ENCODE results near the gene L2HGDH.

DNA sequence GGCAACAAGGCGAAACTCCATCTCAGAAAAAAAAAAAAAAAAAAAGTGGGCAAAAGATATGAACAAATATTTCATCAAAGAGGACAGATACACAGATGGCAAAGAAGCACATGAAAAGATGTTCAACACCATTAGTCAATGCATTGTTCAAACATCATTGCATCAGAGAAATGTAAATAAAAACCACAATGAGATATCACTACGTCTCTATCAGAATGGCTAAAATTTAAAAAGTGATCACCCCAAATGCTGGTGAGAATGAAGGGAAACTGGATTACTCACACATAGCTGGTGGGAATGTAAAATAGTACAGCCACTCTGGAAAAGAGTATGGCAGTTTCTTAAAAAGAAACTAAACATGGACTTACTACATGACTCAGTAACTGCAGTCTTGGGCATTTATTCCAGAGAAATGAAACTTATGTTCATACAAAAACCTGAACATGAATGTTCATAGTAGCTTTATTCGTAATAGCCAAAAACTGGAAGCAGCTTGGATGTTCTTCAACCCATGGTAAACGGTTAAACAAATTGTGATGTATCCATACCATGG lies 3.6 kb downstream of the L2HGDH start:
- TF ChIP-seq POLR2A (IDR thresholded peaks at IDR 0.05) (no peak), CTCF (IDR thresholded peaks at IDR 0.05) (no peak)
